Ectodermal cell (in vitro differentiated cells): Measurements from ENCODE around the gene MDC1.

Source experiments
- H3K27ac ChIP-seq: 2 replicates; pipeline ENCODE4 v1.7.0; 2013; ENCODE audit warnings: mild to moderate bottlenecking, low read depth, low read length; ENCODE audit not compliant: insufficient read depth, poor library complexity, severe bottlenecking
- H3K27me3 ChIP-seq: 2 replicates; pipeline ENCODE4 v1.7.0; 2013; ENCODE audit warnings: mild to moderate bottlenecking, low read length; ENCODE audit not compliant: insufficient read depth, control insufficient read depth, poor library complexity, severe bottlenecking
- H3K36me3 ChIP-seq: one replicate; pipeline ENCODE4 v1.7.0; 2013; ENCODE audit warnings: low read length; ENCODE audit not compliant: control insufficient read depth, insufficient read depth
- H3K4me1 ChIP-seq: one replicate; pipeline ENCODE4 v1.7.0; 2013; ENCODE audit warnings: low read length; ENCODE audit not compliant: control insufficient read depth, insufficient read depth
- H3K4me3 ChIP-seq: 2 replicates; pipeline ENCODE4 v1.7.0; 2013; ENCODE audit warnings: low read depth, low read length, control low read depth; ENCODE audit not compliant: insufficient read depth
- H3K9me3 ChIP-seq: 2 replicates; pipeline ENCODE4 v1.7.0; 2013; ENCODE audit warnings: mild to moderate bottlenecking, low read length, moderate library complexity; ENCODE audit not compliant: control insufficient read depth
- WGBS, 2 experiments: methylation state at CpG; one replicate each; pipeline ENCODE4 v1.1.7; 2013; ENCODE audit warnings: missing lambda C conversion rate in 2 of 2; 5-methylcytosine and 5-hydroxymethylcytosine counted together

Gene MDC1

DNA sequence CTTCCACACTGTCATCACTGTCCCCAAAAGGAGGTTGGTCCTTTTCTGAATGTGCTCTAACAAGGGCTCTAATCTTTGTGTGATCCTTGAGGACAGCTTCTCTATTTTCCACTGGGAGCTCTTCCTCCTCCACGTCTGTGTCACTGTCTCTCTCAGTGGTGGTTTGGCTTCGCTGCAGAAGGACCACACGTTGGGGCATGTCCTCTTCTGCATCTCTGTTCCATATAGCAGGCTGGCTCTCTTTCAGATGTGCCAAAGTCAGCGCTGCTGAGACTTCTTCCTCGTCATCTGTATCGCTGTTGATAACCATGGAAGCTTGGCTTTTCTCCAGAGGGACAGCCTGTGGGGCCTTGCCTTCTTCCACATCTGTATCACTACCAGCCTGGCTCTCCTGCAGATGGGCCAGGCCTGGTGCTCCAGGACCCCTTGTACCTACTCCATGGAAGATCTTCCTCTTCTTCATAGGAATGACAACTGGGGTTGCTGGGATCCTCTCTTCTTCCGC is 4.6 kb downstream of the MDC1 start:
- WGBS, 2 experiments, result 95% methylated on average over 7 of the region's 7 CpGs
- H3K36me3 ChIP-seq, result peaks cover 47% of the 10 kb centered on the region

DNA sequence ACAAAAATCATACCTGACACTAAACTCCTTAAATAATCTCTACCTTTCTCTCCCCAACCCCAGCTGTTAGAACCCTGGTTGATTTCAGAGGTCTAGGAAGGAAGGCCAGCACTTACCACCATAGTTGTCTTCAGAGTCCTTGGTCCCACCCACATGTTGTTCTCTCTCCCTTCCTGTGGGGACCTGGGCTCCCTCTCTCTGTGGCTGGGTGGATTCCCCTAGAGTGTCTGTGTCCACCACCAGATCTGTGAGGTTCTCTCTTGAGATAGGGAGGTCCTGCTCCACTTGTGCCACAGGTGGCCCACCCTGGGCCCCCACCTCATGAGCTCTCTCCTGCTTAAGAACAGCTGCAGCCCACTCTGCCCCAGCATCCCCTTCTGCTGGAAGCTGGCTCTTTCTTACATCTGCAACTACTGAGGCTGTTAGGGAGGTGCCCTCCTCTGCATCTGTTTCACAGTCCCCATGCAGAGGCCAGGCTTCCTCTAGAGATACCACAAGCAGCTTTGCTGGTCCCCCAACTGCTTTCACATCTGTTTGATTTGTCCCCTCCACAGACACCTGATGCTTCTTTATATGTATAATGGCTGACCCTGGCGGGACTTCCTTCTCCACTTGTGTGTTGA is 5.2 kb downstream of the MDC1 start:
- Histone ChIP-seq H3K27me3 (no peaks in the 10 kb centered on the region), H3K36me3 (peaks cover 52% of the 10 kb centered on the region), H3K4me1 (peaks cover 5% of the 10 kb centered on the region), H3K9me3 (no peaks in the 10 kb centered on the region), H3K4me3 (no peak overlapping the region), H3K27ac (no peak overlapping the region)
- 97 to 100% methylated on average over 1 of the region's 1 CpG for WGBS, 2 experiments

More for the DNA sequence above, 4.6 kb downstream of the MDC1 start:
- Histone ChIP-seq H3K4me1 (peaks cover 5% of the 10 kb centered on the region), H3K4me3 (no peak overlapping the region), H3K27me3 (no peaks in the 10 kb centered on the region), H3K9me3 (no peaks in the 10 kb centered on the region), H3K27ac (no peak overlapping the region)

DNA sequence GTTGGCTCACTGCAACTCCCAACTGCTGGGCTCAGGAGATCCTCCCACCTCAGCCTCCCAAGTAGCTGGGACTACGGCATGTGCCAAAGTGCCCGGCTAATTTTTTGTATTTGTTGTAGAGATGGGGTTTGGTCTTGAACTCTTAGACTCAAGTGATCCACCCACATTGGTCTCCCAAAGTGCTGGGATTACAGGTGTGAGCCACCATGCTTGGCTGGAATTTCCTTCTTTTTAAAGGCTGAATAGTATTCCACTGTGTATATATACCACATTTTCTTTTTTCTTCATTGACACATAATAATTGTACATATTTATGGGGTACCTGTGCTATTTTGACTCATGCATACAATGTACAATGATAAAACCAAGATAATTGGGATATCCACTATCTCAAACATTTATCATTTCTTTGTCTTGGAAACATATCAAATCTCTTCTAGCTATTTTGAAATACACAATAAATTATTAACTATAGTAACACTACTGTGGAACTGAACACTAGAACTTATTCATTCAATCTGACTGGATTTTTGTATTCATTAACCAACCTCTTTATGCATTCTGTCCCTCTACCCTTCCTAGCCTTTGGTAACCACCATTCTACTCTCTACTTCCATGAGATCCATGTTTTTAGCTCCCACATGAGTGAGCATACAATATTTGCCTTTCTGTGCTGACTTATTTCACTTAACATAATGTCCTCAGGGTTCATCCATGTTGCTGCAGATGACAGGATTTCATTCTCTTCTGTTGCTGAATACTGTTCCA is 7.8 kb downstream of the MDC1 start:
- H3K4me3 ChIP-seq, result no peak overlapping the region
- no peak overlapping the region for H3K27ac ChIP-seq
- H3K36me3 ChIP-seq, result peaks cover 54% of the 10 kb centered on the region
- H3K9me3 ChIP-seq, result no peaks in the 10 kb centered on the region
- H3K4me1 ChIP-seq, result no peaks in the 10 kb centered on the region
- WGBS, 2 experiments, result 85 to 90% methylated on average over 2 of the region's 2 CpGs
- H3K27me3 ChIP-seq, result no peaks in the 10 kb centered on the region

DNA sequence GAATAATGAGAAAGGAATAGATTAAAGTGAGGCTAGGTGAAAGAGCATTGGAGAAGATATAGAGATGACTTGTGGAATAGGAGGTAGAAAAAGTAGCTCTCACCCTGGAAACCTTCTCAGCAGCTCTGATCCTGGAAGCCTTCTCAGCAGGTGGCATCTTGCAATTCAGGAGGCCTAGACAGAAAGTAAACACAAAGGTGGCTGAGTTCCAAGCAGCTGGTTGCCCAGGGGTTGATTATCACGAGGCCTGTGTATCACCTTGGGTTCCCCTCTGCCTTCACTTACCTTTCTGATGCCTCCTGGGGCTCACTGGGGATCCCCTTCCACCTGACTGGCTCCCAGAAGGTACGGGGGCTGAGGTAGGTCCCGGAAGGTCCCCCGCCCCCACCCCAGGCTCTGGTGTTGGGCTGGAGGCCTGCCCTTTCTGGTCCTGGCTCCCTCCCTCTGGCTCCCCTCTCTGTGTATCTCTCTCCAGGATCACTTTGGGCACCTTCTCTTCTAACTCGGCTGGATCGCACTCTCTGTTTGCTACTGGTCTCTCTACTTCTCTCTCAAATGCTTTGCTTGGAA is 9.7 kb downstream of the MDC1 start:
- no peak overlapping the region for H3K27ac ChIP-seq
- peaks cover 50% of the 10 kb centered on the region for H3K36me3 ChIP-seq
- WGBS, 2 experiments, result 91% methylated on average over 6 of the region's 6 CpGs

DNA sequence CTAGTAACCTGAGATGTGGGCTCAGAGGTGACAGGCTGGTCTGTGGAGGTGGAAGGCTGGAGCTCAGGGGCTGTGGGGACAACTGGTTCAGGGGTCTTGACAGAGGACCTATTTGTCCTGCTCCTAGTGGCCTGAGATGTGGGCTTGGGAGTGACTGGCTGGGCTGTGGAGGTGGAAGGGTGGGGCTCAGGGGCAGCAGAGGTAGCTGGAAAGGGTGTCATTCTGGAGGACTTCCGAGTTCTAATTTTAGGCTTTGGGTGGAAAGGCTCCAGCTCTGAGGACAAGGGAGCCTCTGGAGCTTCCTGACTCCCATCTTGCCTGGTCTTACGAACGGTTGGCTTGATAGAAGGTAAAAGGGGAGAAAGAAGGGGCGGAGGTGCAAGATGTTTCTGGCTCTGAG is 11.5 kb downstream of the MDC1 start:
- peaks cover 36% of the 10 kb centered on the region for H3K36me3 ChIP-seq

More for the DNA sequence above, 9.7 kb downstream of the MDC1 start:
- H3K4me1 ChIP-seq, result no peaks in the 10 kb centered on the region
- no peaks in the 10 kb centered on the region for H3K27me3 ChIP-seq
- no peaks in the 10 kb centered on the region for H3K9me3 ChIP-seq
- no peak overlapping the region for H3K4me3 ChIP-seq

DNA sequence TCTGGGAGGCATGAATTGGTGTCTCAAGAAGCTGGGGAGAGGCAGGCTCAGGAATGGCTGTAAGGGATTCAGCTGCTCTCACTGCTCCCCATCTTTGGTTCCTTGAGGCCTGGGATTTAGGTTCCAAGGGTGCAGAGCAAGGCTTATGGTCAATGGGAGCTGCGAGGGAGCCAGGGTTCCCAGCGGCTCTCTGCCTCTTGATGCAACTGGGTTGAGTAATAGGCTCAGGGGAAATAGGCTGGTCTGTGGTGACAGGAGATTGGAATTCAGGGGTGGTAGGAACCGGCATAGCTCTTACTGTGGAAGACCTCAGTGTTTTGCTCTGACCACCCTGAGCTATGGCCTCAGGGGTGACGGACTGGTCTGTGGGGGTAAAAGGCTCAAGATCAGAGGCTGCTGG is 13.3 kb downstream of the MDC1 start:
- WGBS, 2 experiments, result 93 to 96% methylated on average over 4 of the region's 4 CpGs
- Histone ChIP-seq H3K4me3 (no peak overlapping the region), H3K36me3 (peaks cover 36% of the 10 kb centered on the region), H3K9me3 (no peaks in the 10 kb centered on the region), H3K4me1 (no peaks in the 10 kb centered on the region), H3K27ac (no peak overlapping the region), H3K27me3 (no peaks in the 10 kb centered on the region)

More for the DNA sequence above, 11.5 kb downstream of the MDC1 start:
- 94 to 96% methylated on average over 4 of the region's 4 CpGs for WGBS, 2 experiments
- Histone ChIP-seq H3K4me1 (no peaks in the 10 kb centered on the region), H3K27me3 (no peaks in the 10 kb centered on the region), H3K4me3 (no peak overlapping the region), H3K27ac (no peak overlapping the region), H3K9me3 (no peaks in the 10 kb centered on the region)

DNA sequence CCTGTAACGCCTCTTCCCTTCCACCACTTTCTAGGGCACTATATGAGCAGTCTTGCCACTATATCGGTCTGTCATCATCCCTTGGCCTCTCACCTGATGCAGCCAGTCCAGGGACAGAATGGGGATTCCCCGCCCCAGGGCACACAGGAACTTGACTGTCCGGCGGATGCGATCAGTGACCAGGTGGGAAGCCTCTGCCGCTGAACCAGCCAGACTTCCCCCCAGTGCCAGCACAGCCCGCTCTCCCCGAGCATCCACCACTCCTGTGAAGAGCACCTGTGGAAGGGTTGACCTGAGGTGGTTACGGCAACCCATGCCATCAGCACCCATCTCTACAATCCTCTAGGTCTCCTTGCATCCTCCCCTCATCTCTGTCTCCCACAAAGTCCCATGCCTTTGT is 14.1 kb downstream of the MDC1 start:
- WGBS, 2 experiments, result 94 to 95% methylated on average over 10 of the region's 10 CpGs
- no peak overlapping the region for H3K27ac ChIP-seq
- no peaks in the 10 kb centered on the region for H3K4me1 ChIP-seq
- H3K4me3 ChIP-seq, result no peak overlapping the region
- H3K27me3 ChIP-seq, result no peaks in the 10 kb centered on the region
- no peaks in the 10 kb centered on the region for H3K9me3 ChIP-seq
- H3K36me3 ChIP-seq, result peaks cover 36% of the 10 kb centered on the region

DNA sequence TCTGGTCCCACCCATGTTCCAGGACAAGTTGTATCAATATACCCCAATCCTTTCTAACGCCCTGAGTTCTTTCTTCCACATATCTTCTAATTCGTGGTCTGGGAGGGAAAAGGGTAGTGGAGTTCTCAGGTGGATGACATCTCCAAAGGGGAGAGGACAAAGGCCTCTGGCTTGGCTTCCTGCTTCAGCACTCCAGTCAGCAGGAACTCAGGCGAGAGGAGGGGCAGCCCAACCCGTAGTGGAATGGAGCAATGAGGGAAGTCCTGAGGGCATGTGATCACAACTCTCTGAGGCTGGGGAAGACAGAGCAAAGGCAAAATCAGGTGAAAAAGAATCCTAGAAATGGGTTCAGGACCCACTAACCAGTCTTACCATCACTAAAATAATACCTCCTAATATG is 16.7 kb downstream of the MDC1 start:
- Histone ChIP-seq H3K4me1 (no peaks in the 10 kb centered on the region), H3K9me3 (no peaks in the 10 kb centered on the region), H3K27ac (no peak overlapping the region), H3K36me3 (peaks cover 25% of the 10 kb centered on the region), H3K27me3 (no peaks in the 10 kb centered on the region), H3K4me3 (no peak overlapping the region)
- 59 to 78% methylated on average over 2 to 4 of the region's 4 CpGs for WGBS, 2 experiments

DNA sequence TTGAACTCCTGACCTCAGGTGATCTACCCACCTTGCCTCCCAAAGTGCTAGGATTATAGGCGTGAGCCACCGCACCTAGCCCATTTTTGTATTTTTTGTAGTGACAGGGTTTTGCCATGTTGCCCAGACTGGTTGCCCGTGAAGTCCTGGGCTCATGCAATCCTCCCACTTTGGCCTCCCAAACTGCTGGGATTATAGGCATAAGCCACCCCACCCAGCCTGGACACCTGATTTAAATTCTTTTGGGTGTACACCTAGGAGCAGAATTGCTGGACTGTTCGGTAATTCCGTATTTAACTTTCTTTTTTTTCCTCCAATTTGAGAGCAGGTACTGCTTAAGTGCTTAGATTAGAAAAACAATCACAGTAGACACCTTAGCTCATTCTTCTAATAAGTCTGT is 20.6 kb downstream of the MDC1 start:
- H3K9me3 ChIP-seq, result no peaks in the 10 kb centered on the region
- 92 to 93% methylated on average over 5 of the region's 5 CpGs for WGBS, 2 experiments
- H3K36me3 ChIP-seq, result peaks cover 6% of the 10 kb centered on the region
- no peak overlapping the region for H3K4me3 ChIP-seq
- no peak overlapping the region for H3K27ac ChIP-seq
- H3K27me3 ChIP-seq, result no peaks in the 10 kb centered on the region
- H3K4me1 ChIP-seq, result peaks cover 2% of the 10 kb centered on the region

DNA sequence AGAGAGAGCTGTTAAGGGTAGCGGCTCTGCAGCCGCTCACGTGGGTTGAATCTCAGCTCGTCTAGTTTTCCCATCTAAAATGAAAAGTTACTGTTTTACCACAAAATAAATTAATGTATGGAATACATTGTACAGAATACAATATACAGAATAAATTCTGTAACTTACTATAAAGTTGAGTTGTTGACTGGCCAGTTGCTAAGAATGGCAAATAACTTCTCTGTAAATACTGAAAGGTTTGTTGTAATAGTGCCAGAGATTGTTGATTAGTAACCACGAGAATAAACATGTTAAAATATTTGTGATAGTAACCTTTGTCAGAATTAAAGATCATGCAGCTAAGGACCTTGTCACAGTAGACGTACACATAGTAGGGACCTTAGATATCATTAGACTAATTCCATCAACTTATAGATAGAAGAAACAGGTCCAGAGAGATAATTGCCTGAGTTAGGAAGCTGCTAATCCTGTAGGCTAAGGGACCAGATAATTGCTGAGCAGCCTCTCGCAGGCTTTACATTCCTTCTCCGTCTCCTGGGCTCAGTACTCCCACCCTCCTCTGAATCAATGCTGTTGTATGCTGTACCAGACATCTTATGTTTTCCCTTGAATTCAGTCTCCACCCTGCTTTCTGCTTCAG is 25.8 kb downstream of the MDC1 start:
- 17 to 26% methylated on average over 7 of the region's 8 CpGs for WGBS, 2 experiments

More for the DNA sequence above, 25.8 kb downstream of the MDC1 start:
- Histone ChIP-seq H3K27ac (peak overlapping the region; percentile 30), H3K4me3 (peak overlapping the region; percentile 72), H3K36me3 (no peaks in the 10 kb centered on the region), H3K4me1 (peaks cover 25% of the 10 kb centered on the region), H3K9me3 (no peaks in the 10 kb centered on the region), H3K27me3 (no peaks in the 10 kb centered on the region)
